GM21737 (cell line): ENCODE results near the gene RPL37A.
A peak's percentile ranks its signal among the peaks of the same experiment; 100 is the strongest.

Source experiments
- ATAC-seq: cut with Tn5 transposase; IDR thresholded peaks from one replicate; pipeline ENCODE4 v1.9.1; 2021; ENCODE audit warnings: mild to moderate bottlenecking, moderate library complexity; ENCODE audit not compliant: unreplicated experiment

RPL37A gene

GRCh38 chr2:216498379-216499352, at the start of gene RPL37A:
TSS of gene RPL37A (plus strand) at chr2:216498844. CDS start at chr2:216498875, 31 bp downstream.
- ATAC-seq: peak; percentile 90

DNA sequence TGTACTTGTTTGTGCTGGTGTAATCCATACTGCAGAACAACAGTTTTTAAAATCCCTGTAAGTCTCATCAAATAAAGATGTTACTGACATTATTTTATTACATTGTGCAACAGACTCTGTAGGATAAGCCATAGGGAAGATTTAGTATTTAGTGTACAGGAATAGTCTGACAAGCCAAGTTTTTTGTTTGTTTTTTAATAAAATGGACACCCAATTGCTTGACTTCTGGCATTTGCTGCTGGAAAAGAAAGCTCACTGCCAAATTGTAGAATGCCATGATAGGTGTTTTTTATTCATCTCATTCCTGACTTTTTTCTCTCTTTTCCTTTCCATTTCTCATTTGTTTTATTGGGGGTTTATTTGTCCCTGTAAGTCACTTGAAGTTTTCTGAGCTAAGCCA, 48.3 kb upstream of the RPL37A start:
- no peak for ATAC-seq

DNA sequence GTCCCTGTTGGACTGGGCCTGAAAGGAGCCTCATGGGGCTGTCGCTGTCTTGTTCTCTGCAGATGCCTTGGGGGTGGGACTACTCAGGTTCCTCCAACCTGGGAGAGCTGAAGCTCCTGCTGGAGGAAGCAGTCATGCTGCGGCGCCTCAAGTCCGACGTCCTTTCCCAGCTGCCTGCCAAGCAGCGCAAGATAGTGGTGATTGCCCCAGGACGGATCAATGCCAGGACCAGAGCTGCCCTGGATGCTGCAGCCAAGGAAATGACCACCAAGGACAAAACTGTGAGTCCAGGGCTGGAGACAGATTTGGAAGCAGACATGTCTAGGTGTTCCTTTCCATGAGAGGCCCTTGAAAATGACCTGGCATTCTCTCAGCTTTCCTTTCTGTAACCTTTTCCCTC, 47.9 kb upstream of the RPL37A start:
- ATAC-seq: no peak

GRCh38 chr2:216453955-216454614, 44.6 kb upstream of the RPL37A start:
- no peak for ATAC-seq

- no peak for ATAC-seq
Measured at GRCh38 chr2:216463148-216463547, 35.5 kb upstream of the RPL37A start.

GRCh38 chr2:216464104-216464720, 34.4 kb upstream of the RPL37A start:
- no peak for ATAC-seq

- no peak for ATAC-seq
Measured at GRCh38 chr2:216465579-216466195, 33.0 kb upstream of the RPL37A start.

GRCh38 chr2:216467845-216468244, 30.8 kb upstream of the RPL37A start:
- ATAC-seq: no peak

DNA sequence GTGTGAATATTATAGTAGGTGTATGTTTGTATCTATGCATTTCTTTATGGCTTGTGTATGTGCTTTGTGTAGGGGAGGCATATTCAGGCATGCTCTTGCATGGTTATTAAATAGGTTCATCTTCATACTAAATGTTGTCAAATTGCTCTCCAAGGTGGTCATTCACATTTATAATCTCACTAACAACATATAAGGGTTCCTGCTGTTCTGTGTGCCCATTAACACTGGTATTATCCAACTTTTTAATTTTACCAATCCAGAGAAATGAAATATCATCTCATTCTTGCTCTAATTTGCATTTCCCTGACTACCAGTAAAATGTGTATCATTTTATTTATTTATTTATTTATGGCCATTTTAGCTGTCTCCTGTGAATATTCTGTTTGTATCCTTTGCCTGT, 29.0 kb upstream of the RPL37A start:
- ATAC-seq: no peak

- ATAC-seq: no peak
Measured at GRCh38 chr2:216473187-216473586, 25.5 kb upstream of the RPL37A start.

DNA sequence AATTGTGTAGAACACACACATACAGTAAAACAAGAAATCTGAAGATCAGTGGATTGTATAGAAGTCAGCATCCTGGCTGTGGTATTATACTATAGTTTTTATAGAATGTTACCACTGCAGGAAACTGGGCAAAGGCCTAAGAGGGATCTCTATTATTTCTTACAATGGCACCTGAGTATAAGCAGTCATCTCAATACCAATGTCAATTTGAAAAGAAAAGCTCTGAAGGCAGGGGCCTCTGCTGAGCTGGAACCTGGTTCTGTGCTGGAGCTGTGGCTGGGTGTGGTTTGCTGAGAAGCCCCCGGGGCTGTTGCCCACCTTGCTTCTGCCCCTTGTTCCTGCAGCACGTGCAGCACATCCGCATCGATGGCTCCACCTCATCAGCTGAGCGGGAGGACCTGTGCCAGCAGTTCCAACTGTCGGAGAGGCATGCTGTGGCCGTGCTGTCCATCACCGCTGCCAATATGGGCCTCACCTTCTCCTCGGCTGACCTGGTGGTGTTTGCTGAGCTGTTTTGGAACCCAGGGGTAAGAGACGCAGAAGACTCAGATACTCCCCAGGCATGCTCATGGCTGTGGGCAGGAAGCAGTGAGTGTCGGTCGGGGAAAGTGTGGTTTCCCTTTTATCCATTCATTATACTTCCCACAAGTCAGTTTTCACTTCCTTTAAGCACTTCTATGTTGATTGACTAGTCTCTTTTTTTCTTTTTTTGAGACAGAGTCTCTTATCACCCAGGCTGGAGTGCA, 23.5 kb upstream of the RPL37A start:
- ATAC-seq: no peak

DNA sequence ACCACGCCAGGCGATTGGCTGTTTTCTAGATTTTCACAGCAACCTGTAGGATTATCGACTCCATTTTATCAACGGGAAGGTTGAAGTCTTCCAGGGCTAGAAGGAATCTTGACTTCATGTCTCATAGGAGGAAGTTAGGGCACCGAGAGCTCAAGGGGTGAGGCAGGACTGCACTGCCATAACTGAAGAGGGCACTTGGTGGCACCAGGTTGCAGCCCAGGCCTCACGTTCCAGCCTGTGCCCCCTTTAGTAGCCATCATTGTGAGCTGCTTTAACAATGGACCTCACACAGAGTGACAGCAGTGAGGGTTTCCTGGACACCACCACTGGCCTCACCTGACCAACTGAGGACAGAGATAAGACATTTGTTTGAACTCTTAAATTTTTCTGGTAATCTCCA, 22.9 kb upstream of the RPL37A start:
- no peak for ATAC-seq

- no peak for ATAC-seq
Measured at GRCh38 chr2:216477283-216478035, 21.2 kb upstream of the RPL37A start.

DNA sequence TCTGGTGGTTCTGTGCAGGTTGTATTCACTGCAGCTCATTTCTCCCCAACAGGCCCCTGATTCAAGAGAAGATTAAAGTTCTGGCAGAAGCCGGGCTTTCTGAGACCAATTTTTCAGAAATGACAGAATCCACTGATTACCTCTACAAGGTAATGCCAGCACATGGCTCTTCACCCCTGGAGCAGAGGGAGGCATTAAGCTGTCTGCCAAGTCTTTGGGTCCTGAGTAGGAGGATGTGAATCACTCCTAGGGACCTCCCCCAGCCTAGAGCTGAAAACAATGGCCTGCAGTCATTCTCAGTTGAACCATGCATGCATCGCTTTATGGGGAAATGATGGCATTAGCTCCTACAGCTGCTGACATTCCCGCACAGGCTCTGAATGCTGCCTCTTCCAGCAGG, 20.5 kb upstream of the RPL37A start:
- ATAC-seq: no peak

- no peak for ATAC-seq
Measured at GRCh38 chr2:216478791-216479190, 19.9 kb upstream of the RPL37A start.

GRCh38 chr2:216480221-216480620, 18.4 kb upstream of the RPL37A start:
- ATAC-seq: no peak

- no peak for ATAC-seq
Measured at GRCh38 chr2:216482640-216483039, 16.0 kb upstream of the RPL37A start.

DNA sequence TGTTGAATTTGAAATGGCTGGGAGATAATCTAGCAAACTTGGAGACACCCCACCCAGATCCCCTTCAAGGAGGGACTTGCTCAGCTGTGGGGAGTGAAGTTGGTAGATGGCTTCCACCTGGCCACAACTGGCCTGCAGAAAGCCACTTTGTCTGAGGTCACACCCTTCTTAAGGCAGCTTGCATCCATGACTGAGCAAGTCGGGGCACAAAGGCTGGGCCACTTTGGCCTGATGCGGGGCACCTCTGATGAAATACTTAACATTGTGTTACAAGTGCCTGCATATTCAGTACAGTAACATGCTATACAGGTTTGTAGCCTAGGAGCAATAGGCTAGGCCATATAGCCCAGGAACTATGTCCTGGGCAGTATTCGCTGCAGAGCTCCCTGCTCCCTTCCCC, 13.4 kb upstream of the RPL37A start:
- ATAC-seq: no peak

DNA sequence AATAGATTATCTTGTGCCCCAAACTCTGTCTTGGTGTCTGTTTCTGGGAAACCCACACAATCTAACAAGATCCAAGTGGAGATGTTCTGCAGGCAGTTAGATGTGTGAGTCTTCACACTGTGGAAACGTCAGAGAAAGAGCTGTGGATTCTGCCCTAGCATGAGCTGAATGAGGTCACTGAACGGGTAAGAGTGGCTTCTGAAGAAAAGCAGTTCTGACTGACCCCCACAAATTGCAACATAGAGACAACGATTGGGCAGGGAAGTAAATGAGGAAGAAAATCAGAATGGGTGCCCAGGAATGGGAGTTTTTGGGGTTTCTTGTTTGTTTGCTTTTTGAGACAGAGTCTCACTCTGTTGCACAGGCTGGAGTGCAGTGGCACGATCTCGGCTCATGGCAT, 12.9 kb upstream of the RPL37A start:
- ATAC-seq: no peak

GRCh38 chr2:216486271-216486670, 12.4 kb upstream of the RPL37A start:
- ATAC-seq: no peak
